GM12891 (cell line): ENCODE measurements around the gene P2RY8.

Experiments used
- PAX5 ChIP-seq: IDR thresholded peaks from 2 replicates; pipeline ENCODE4 v1.6.1; 2011; ENCODE audit warnings: low read length, moderate library complexity, mild to moderate bottlenecking; ENCODE audit not compliant: insufficient read depth, severe bottlenecking
- POLR2A ChIP-seq: IDR thresholded peaks from 2 replicates; pipeline ENCODE4 v1.6.1; 2011; ENCODE audit warnings: low read depth, low read length, control low read depth
- POLR2AphosphoS5 ChIP-seq: IDR thresholded peaks from 2 replicates; pipeline ENCODE4 v1.6.1; 2011; ENCODE audit warnings: low read depth, low read length, control low read depth
- POU2F2 ChIP-seq: IDR thresholded peaks from 2 replicates; pipeline ENCODE4 v1.6.1; 2011; ENCODE audit warnings: low read depth, mild to moderate bottlenecking, control low read depth, low read length, moderate library complexity
- SPI1 ChIP-seq: IDR thresholded peaks from 2 replicates; pipeline ENCODE4 v1.6.1; 2011; ENCODE audit warnings: low read depth, low read length, control low read depth
- TAF1 ChIP-seq: IDR thresholded peaks from 2 replicates; pipeline ENCODE4 v1.6.1; 2011; ENCODE audit warnings: low read depth, low read length, control low read depth

DNA sequence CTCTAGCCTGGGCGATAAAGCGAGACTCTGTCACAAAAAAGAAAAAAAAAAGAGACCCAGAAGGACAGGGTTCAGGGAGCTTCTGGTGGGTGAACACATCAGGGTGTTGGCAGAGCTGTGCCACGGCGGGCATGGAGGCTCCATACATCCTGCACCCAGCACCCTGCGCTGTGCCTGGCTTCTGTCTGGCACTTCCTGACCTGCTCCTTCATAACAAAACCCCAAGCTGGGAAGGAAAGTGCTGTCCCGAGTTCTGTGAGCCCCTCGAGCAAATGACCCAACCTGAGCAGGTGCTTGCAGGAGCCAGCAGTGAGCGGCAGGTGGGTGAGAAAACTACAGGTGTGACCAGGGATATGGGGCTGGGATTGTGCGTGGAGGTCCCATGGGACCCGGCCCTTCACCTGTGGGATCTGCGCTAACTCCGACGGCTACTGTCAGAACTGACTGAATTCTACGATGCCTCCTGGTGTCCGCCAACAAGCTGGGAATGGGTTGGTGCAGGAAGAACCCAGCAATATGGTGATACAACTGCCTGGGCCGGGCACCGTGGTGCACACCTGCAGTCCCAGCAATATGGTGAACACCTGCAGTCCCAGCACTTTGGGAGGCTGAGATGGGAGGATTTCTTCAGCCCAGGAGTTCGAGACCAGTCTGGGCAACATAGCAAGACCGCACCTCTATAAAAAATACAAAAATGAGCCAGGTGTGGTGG is 103.2 kb downstream of the P2RY8 start:
- TF ChIP-seq POLR2A (no peak), POLR2AphosphoS5 (no peak), TAF1 (no peak), PAX5 (no peak), POU2F2 (no peak), SPI1 (no peak)
